Fibroblast of upper back skin (primary cell): ENCODE data around the gene FOXI3.
"Not testable (repeated sequence)": the region's sequence is repeated elsewhere in the genome, so short reads cannot be mapped to it uniquely, and the experiment has no call there.

Experiments used
- DNase-seq: peaks from one replicate; pipeline ENCODE4 v3.0.0-alpha.2; 2013

FOXI3 gene

GRCh38 chr2:88437010-88437409 is 15.5 kb downstream of the FOXI3 start:
- no peak for DNase-seq

- no peak for DNase-seq
Observed at GRCh38 chr2:88429929-88430328, 22.6 kb downstream of the FOXI3 start.

GRCh38 chr2:88423733-88424132 is 28.8 kb downstream of the FOXI3 start:
- no peak for DNase-seq

GRCh38 chr2:88419051-88419450 is 33.4 kb downstream of the FOXI3 start:
- DNase-seq, result not testable (repeated sequence)

GRCh38 chr2:88416016-88416663 is 36.4 kb downstream of the FOXI3 start:
- no peak for DNase-seq

- DNase-seq, result not testable (repeated sequence)
Observed at GRCh38 chr2:88408870-88409269, 43.6 kb downstream of the FOXI3 start.

GRCh38 chr2:88400037-88400767 is 52.3 kb downstream of the FOXI3 start:
- DNase-seq, result no peak

- DNase-seq, result no peak
Observed at GRCh38 chr2:88398180-88398579, 54.3 kb downstream of the FOXI3 start.
